Measurements from ENCODE around the gene PHC2. TPM values are rescaled to one million over a fixed set of nuclear protein-coding genes. Genes with fewer than 3 reads are reported as not detected.

Gene PHC2
- total RNA-seq, 1 donor from 2014 or later: 222 TPM

DNA sequence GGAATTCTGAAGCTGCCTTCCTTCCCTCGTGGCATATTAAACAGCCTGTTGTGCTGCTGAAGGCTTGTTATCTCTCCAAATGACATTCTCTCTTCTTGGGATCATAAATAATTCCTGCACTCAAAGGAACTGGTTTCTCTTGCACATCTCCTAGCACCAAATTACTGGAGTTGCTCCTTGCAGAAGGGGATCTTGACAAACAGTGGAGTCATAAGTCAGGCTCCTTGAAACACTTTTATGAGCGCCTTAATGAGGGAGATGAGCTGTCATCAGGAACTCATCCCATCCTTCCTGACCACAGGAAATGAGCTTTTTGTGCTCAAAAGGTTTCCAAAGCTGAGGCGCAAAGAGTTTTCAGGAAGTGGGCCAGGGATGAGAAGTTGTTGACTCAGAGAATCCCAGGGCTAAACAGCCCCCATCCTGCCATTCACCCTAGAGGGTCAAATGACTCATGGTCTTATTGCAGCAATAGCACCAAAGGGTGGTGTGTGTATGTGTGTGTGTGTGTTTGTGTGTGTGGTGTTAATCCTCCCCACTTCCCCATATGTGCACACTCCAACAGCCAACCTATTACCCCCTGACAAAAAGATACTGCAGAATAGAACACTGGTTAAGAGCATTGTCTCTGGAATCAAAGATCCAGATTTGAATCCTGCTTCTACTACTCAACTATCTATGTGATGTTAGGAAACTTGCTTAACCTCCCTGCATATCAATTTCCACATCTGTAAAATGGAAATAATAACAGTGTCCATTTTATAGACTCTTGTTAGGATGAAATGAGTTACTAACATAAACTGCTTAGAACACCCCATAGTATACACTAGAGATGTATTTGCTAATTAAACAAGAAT is 2.8 kb upstream of the PHC2 start:
- TF ChIP-seq, protein P1, sequence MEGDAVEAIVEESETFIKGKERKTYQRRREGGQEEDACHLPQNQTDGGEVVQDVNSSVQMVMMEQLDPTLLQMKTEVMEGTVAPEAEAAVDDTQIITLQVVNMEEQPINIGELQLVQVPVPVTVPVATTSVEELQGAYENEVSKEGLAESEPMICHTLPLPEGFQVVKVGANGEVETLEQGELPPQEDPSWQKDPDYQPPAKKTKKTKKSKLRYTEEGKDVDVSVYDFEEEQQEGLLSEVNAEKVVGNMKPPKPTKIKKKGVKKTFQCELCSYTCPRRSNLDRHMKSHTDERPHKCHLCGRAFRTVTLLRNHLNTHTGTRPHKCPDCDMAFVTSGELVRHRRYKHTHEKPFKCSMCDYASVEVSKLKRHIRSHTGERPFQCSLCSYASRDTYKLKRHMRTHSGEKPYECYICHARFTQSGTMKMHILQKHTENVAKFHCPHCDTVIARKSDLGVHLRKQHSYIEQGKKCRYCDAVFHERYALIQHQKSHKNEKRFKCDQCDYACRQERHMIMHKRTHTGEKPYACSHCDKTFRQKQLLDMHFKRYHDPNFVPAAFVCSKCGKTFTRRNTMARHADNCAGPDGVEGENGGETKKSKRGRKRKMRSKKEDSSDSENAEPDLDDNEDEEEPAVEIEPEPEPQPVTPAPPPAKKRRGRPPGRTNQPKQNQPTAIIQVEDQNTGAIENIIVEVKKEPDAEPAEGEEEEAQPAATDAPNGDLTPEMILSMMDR (IDR thresholded peaks at IDR 0.05): no peak
- H3K4me1 ChIP-seq: no peaks in the 10 kb centered on the region
- H3K27ac ChIP-seq: no peak overlapping the region
- H3K27me3 ChIP-seq: no peaks in the 10 kb centered on the region
- H3K9me3 ChIP-seq: no peaks in the 10 kb centered on the region
- DNase-seq (ENCODE audit: low spot score in 2 of 2): peak in 1 of 2 donors; percentile 76
- intact Hi-C loops (cut with DNase I): loop anchor here (5.0 kb wide), 2 partner anchors 51 to 136 kb away; no protein-coding TSS in a partner anchor
- no peak overlapping the region for H3K4me3 ChIP-seq
- H3K36me3 ChIP-seq: no peaks in the 10 kb centered on the region

DNA sequence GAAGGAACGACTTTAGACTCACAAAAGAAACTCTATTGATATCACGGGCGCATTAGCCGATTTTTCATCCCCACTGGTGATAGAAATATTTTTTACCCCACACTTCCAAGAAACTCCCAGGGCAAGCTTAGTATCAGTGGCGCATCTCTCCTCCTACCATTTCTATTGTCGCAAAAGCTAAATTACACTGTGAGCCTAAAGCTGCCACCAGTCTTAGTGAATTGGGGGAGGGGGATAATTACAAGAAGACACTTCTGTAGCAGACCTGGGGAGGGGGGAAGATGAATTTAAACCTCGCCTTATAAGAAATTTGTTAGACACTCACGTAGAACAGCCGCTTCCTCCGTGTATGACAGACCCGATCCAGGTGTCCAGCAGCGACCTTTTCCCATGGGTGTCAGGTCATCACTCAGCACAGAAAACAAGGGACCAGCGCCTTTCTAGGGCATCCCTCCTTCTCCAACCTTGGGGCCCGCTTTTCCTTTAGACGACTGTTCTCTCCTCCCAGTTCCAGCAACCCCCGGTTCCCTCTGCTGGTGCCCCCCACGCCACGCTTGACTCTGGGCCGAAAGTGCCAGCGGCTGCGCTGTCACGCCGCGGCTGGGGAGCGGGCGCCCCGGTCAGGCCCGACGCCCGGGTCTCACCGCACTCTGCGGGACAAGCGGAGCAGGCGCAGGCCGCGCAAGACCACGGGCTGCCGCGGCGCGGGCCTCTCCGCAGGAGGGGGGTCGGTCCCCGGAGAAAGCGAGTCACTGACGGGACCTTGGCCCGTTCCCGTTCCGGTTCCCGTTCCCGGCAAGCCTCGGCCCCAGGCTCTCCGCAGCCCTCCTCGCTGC is 821 bp downstream of the PHC2 start:
- Histone ChIP-seq H3K36me3 (no peaks in the 10 kb centered on the region), H3K9me3 (no peaks in the 10 kb centered on the region), H3K27me3 (no peaks in the 10 kb centered on the region), H3K4me1 (no peaks in the 10 kb centered on the region), H3K27ac (peak overlapping the region; percentile 45 to 51), H3K4me3 (peak overlapping the region; percentile 84 to 94)
- TF ChIP-seq, protein P1 (IDR thresholded peaks at IDR 0.05): peak in 1 of 3 experiments; percentile 53
- intact Hi-C loops (cut with DNase I): loop anchor here (1.0 to 5.0 kb wide), 5 partner anchors 20 to 133 kb away; partner anchors contain the start of gene ZSCAN20
- DNase-seq (ENCODE audit: low spot score in 2 of 2): peak in 1 of 2 donors; percentile 77

DNA sequence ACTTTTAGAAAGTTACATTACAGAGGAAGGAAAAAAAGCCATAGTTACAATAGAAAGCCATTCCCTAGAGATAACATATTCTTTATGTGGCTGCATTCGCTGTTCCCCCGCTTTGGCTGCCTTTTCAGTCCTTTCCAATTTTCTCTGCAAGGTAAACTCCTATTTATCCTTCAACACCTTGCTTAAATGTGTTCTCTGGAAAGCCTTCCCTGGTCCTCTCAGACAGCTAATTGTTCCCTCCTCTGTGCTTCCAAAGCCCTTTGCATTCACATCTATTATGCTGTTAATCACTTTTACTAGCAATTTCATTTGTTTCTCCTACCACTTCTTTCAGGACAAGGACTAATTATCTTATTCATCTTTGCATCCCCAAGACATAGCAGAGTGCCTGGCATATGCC is 1.6 kb downstream of the PHC2 start:
- Histone ChIP-seq H3K9me3 (no peaks in the 10 kb centered on the region), H3K4me3 (no peak overlapping the region), H3K36me3 (no peaks in the 10 kb centered on the region), H3K27me3 (no peaks in the 10 kb centered on the region), H3K4me1 (no peaks in the 10 kb centered on the region), H3K27ac (no peak overlapping the region)
- no peak for DNase-seq (ENCODE audit: low spot score in 2 of 2)
- intact Hi-C loops (cut with DNase I): no loop called here
- TF ChIP-seq, protein P1 (IDR thresholded peaks at IDR 0.05): no peak

DNA sequence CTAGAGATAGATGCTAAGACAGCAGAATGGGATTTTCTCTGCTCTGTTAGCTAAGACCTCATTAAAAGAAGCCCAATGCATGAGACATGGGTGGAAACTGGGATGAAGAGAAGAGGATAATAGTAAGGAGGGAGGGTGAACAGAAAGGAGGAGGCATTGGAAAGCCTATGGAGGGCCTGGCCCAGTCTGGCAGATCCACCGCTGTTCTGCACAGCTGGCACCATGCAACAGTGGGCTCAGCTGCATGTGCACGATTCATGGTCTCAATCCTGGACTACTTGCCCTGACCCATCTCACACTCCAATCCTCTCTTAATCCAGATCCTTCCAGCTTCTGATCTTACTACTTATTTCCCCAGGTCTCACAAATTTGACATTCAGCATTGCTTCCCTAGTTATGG is 2.2 kb downstream of the PHC2 start:
- no peak overlapping the region for H3K27ac ChIP-seq
- H3K4me3 ChIP-seq: no peak overlapping the region
- no peaks in the 10 kb centered on the region for H3K9me3 ChIP-seq
- DNase-seq (ENCODE audit: low spot score in 2 of 2): no peak
- intact Hi-C loops (cut with DNase I): no loop called here
- H3K36me3 ChIP-seq: no peaks in the 10 kb centered on the region
- H3K27me3 ChIP-seq: no peaks in the 10 kb centered on the region
- TF ChIP-seq, protein P1 (IDR thresholded peaks at IDR 0.05): no peak
- H3K4me1 ChIP-seq: no peaks in the 10 kb centered on the region

DNA sequence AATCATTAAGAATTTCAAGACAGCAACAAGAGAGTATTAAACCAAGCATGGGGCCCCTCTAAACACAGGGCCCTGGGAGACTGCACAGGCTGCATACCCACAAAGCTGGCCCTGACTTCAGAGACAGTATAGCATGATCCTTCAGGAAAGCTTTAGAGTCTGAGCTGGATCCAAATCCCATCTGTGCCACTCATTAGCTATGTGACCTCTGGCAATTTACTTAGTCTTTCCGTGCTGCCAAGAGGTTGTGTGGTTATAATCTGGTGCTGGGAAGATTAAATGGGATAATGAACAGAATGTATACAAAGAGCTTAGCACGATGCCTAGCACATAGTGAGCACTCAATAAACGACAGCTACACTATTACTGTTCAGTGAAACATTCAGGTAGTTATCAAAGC is 4.0 kb downstream of the PHC2 start:
- H3K4me3 ChIP-seq: no peak overlapping the region
- no peak for DNase-seq (ENCODE audit: low spot score in 2 of 2)
- no peaks in the 10 kb centered on the region for H3K27me3 ChIP-seq
- no peaks in the 10 kb centered on the region for H3K36me3 ChIP-seq
- intact Hi-C loops (cut with DNase I): no loop called here
- no peaks in the 10 kb centered on the region for H3K9me3 ChIP-seq
- H3K4me1 ChIP-seq: no peaks in the 10 kb centered on the region
- no peak overlapping the region for H3K27ac ChIP-seq
- TF ChIP-seq, protein P1 (IDR thresholded peaks at IDR 0.05): no peak

Data from ascending aorta (tissue), 2 donors.